Measurements from ENCODE around the gene MYO1G. TPM values are rescaled to one million over a fixed set of nuclear protein-coding genes. Genes with fewer than 3 reads are reported as not detected.

MYO1G gene
- total RNA-seq, 4 donors from 2014 or later: 2.5 to 8.3 (median 6.4) TPM

- WGBS, 2 donors (ENCODE audit: low coverage in 1 of 2): 76 to 84% methylated on average over 4 to 6 of the region's 7 CpGs
- DNase-seq: no peak
- H3K36me3 ChIP-seq: no peaks in the 10 kb centered on the region
- no peaks in the 10 kb centered on the region for H3K9me3 ChIP-seq
- intact Hi-C loops (cut with DNase I; ENCODE audit: low total_unique reads): no loop called here
- peaks cover 0 to 13% (median 11%) of the 10 kb centered on the region in 4 donors for H3K4me1 ChIP-seq
- in situ Hi-C loops (cut with MboI; ENCODE audit: low pct_ligation_motif_present in 1 of 4, low pct_unique_long_range_greater_than_20kb in 1 of 4, low sequenced_read_pairs in 3 of 4): loop anchor here in 1 of 4 donors (10.0 kb wide), 1 partner anchor 170 kb away; no protein-coding TSS in a partner anchor
- H3K4me3 ChIP-seq: no peak overlapping the region
- peaks cover 17% of the 10 kb centered on the region for H3K27me3 ChIP-seq
- TF ChIP-seq POLR2A (IDR thresholded peaks at IDR 0.05): no peak
- TF ChIP-seq CTCF (IDR thresholded peaks at IDR 0.05): no peak
- TF ChIP-seq POLR2AphosphoS5 (IDR thresholded peaks at IDR 0.05): no peak
- TF ChIP-seq EP300 (IDR thresholded peaks at IDR 0.05; ENCODE audit: low read depth): no peak
- H3K27ac ChIP-seq: no peak overlapping the region
Observed at GRCh38 chr7:44964384-44964830, 14.4 kb downstream of the MYO1G start.

- intact Hi-C loops (cut with DNase I; ENCODE audit: low total_unique reads): no loop called here
- Histone ChIP-seq H3K4me1 (peaks cover 0 to 13% (median 11%) of the 10 kb centered on the region in 4 donors), H3K27me3 (peaks cover 17% of the 10 kb centered on the region), H3K9me3 (no peaks in the 10 kb centered on the region), H3K4me3 (peak overlapping the region in 1 of 4 donors; percentile 39), H3K27ac (no peak overlapping the region), H3K36me3 (no peaks in the 10 kb centered on the region)
- TF ChIP-seq POLR2AphosphoS5 (IDR thresholded peaks at IDR 0.05) (no peak), EP300 (IDR thresholded peaks at IDR 0.05; ENCODE audit: low read depth) (no peak), POLR2A (IDR thresholded peaks at IDR 0.05) (no peak), CTCF (IDR thresholded peaks at IDR 0.05) (no peak)
- no peak for DNase-seq
- WGBS, 2 donors (ENCODE audit: low coverage in 1 of 2): 85% methylated on average over 19 of the region's 24 CpGs; no CpG with 5 or more reads in 1 of the 2 donors
- in situ Hi-C loops (cut with MboI; ENCODE audit: low pct_ligation_motif_present in 1 of 4, low pct_unique_long_range_greater_than_20kb in 1 of 4, low sequenced_read_pairs in 3 of 4): loop anchor here in 1 of 4 donors (10.0 kb wide), 1 partner anchor 171 kb away; no protein-coding TSS in a partner anchor
Observed at GRCh38 chr7:44963364-44964290, 15.2 kb downstream of the MYO1G start.

GRCh38 chr7:44962483-44963251 lies 16.1 kb downstream of the MYO1G start:
- intact Hi-C loops (cut with DNase I; ENCODE audit: low total_unique reads) (no loop called here), in situ Hi-C loops (cut with MboI; ENCODE audit: low pct_ligation_motif_present in 1 of 4, low pct_unique_long_range_greater_than_20kb in 1 of 4, low sequenced_read_pairs in 3 of 4) (loop anchor here in 1 of 4 donors (10.0 kb wide), 1 partner anchor 172 kb away; no protein-coding TSS in a partner anchor)
- Histone ChIP-seq H3K36me3 (no peaks in the 10 kb centered on the region), H3K27ac (no peak overlapping the region), H3K4me1 (peaks cover 0 to 13% (median 11%) of the 10 kb centered on the region in 4 donors), H3K27me3 (peaks cover 17% of the 10 kb centered on the region), H3K4me3 (peak overlapping the region in 3 of 4 donors; percentile 12 to 39 (median 33)), H3K9me3 (no peaks in the 10 kb centered on the region)
- TF ChIP-seq POLR2A (IDR thresholded peaks at IDR 0.05) (no peak), CTCF (IDR thresholded peaks at IDR 0.05) (no peak), EP300 (IDR thresholded peaks at IDR 0.05; ENCODE audit: low read depth) (no peak), POLR2AphosphoS5 (IDR thresholded peaks at IDR 0.05) (no peak)
- WGBS, 2 donors (ENCODE audit: low coverage in 1 of 2): 48% methylated on average over 17 of the region's 76 CpGs; no CpG with 5 or more reads in 1 of the 2 donors
- DNase-seq: no peak
